GM19099 (cell line): Measurements from ENCODE around the gene TMEM134.

Experiments used
- POLR2A ChIP-seq: IDR thresholded peaks from 3 replicates; pipeline ENCODE4 v1.6.1; 2011; ENCODE audit warnings: low read depth; ENCODE audit not compliant: insufficient read length; ENCODE audit errors: extremely low read depth

TMEM134 gene

DNA sequence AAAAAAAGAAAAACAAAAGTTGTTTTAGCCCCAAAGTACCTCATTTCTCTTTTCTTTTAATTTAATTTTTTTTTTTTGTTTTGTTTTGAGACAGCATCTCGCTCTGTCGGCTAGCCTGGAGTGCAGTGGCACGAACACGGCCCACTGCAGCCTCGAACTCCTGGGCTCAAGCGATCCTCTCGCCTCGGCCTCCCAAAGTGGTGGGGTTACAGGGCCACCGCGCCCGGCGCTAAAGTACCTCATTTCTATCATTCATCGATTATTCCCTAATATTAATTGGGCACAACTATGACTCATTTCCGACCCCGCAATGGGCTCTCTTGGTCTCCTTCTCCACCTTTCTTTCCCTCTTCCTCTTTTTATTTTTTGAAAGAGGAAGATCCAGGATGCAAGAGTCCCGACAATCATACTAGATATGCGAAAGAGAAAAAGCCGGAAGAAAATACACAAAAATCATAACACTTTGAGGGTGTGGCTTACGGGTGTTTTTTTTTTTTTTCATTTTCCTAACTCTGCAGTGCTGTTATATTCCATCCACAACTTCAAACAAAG, 13.3 kb upstream of the TMEM134 start:
- TF ChIP-seq POLR2A = no peak

GRCh38 chr11:67472882-67473281, 3.8 kb upstream of the TMEM134 start:
- no peak for TF ChIP-seq POLR2A

DNA sequence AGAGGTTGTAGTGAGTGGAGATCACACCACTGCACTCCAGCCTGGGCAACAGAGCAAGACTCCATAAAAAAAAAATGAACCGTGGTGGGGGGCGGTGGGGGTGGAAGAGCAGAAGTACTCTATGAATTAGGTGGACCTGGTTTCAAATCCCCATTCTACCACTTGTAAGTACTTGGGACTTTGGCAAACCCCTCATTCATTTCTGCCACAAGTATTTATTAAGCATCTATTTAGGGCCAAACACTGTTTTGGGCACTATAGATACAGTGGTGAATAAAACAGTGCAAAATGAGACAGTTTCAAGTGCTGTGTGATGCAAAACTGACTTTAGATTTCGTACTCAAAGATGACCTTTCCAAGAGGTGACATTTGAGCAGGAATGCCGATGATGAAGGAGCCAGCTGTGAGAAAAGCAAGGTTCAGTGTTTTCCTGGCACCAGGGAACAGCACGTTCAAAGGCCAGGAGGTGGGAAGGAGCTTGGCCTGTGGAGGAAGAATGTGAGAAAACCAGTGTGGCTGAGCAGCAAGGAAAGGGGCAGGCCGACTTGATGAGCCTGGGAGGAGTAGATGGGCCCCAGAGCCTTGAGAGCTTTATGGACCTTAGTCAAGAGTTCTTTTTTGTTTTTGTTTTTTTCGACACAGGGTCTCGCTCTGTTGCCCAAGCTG, 1.4 kb upstream of the TMEM134 start:
- no peak for TF ChIP-seq POLR2A

DNA sequence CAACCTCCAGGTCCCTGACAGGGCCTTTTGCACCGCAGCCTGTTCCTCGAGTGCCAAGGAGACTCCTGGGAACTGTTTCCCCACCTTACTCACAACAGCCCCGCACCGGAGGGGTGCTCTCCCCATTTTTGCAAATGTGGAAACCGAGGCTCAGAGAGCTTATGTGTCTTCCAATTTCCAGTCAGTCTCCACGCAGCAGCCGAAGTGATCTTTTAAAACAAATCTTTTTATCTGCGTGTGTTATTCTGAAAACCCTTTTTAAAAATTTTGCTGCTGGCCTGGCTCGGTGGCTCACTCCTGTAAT, 409 bp upstream of the TMEM134 start:
- TF ChIP-seq POLR2A = no peak

- TF ChIP-seq POLR2A = no peak
Measured at GRCh38 chr11:67468456-67468758, 644 bp downstream of the TMEM134 start.

DNA sequence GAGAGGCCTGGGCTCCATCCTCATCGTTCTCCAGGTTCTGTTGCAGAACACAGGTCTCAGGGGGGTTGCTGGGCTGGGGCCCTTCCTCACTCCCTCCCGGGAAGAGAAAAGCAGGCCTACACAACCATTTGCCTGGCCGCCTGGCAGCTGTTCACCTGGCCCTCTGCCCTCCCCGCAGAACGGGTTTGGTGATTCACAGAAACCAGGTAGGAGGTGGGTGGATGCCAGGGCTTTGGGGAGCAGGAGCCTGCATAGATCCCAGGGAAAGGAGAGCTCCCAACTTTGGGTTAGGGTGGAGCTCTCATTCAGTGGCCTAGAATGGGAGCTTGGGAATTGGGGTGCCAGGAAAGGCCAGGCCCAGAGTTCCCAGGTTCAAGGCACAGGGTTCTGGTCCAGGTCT, 995 bp downstream of the TMEM134 start:
- no peak for TF ChIP-seq POLR2A

DNA sequence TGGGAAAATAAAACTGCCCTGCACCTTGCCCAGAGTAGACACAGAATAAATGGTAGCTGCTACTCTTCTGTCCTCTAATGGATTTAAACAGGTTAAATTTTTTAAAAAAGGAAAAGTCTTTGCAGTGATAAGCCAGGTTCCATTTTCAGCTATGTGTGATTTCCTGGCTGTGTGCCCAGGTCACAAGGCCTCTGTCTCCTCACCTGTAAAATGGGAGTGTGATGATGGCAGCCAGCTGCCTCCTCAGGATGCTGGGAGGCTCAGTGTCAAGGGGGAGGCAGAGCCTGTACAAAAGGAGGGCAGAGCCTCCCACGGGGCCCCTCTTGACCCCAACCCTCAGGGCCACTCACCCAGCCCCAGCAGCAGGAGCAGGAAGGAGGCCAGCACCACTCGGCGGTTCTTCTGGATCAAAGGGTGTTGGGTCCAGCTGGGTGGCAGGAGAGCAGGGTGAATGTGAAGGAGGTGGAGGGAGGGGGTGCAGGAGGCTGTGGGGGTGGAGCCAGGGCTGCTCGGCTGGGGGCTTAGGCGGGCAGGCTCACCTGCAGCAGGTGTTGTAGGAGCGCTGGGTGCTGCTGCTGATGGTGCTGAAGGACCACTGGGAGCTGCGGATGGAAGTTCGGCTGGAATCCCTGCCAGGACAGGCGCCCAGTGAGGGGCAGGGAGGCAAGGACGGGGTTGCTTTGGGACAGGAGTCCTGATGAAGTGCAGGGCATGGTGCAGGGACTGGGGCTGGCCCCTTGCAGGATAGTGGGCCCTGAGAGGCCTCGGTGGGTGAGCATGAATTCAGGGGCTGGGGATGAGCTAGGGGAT, 1.9 kb downstream of the TMEM134 start:
- TF ChIP-seq POLR2A = no peak

DNA sequence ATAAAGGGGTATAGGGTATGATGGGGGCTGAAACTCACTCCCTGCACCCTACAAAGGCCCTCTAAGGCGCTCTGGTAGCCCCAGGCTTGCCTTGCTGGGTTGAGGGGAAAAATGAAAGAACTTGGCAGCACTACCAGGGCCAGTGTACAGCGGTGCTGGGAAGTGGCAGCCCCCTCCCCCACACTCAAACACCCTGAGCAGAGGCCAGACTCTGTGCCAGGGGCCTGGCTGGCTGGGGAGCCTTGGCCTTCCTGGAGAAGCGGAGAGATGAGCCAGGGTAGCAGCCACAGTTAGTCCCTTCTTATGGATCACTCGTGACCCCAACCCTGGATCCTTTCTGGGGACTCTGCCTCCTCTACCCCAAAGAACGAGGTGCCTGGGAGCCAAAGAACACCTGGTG, 2.7 kb downstream of the TMEM134 start:
- no peak for TF ChIP-seq POLR2A

DNA sequence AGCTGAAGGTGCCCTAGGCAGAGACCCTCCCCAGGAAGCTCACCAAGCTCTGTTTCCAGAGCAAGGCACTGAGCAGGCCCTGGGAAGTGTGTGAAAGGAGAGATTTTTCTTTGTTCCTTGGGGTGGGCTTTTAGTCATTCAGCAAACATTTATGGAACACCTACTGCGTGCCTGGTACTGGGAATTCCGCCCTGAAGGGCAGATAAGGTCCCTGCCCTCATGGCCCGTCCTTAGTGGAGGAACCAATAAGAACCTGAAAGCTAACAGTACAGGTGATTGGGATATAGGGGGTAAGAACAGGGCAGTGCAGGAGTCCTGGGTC, 3.9 kb downstream of the TMEM134 start:
- TF ChIP-seq POLR2A = no peak

DNA sequence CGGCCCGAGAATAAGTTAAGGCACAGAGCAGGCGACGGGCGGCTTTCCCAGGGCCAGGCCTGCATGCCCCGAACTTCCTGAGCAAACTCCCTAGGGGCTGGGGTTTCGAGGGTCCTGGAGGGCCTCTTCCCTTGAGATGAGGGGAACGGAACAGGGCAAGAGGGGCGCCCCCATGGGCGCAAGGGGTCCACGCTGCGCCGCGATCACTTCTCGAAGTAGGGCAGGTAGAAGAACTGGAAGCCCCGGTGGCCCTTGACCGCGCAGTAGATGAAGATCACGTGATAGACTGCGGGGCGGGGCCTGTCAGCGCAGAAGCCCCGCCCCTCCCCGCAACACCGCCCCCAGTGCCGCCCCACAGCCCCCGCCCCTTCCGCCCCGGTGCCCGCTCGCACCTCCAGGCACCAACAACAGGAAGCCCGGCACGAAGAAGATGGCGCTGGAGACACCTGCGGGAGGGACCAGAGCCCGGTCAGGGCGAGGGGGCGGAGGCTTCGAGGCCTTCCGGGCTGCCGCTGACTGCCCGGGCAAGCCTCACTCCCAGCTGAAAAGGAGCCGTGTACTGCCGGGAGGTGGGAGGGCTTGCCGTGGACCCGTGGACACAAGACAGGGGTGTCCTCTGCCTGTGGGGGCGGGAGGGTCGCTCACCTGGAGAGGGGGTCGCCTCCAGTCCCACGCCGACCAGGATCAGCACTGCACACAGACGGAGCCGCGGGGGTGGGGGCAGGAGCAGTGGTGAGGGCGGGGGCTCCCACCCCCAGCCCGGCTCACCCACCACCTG, 4.5 kb downstream of the TMEM134 start:
- peak; percentile 83 for TF ChIP-seq POLR2A

DNA sequence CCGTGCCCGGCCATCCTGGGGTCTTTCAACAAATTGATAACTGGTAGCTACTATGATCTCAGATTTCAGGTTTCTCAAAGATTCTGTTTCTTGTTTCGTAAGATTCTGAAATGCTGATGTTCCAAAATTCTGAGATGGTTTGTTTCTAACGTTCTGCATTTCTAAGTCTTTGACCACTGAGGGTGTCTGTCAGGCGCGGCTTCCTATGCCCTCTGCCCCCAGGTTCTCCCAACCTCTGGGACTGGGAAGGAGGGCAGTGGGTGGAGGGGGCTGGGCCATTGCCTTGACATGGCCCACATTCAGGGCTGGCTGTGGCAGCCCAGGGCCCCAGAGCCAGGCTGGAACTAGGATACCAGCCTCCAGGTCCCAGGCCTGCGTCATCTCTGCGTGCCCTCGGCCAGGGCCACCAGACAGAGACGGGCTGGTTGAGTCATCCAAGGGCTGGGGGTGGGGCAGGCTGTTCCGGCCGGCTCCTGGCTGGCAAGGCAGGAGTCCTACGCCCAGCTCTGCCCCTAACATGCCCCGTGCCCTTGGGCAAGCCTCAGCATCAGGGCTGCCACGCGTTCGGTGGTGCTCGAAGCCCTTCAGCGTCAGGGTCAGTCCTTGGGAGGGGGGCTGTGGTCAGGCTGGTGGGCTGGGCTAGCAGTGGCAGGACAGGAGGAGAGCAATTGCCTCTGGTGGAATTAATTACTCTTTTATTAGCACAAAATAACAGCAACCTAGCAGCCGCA, 5.2 kb downstream of the TMEM134 start:
- no peak for TF ChIP-seq POLR2A

DNA sequence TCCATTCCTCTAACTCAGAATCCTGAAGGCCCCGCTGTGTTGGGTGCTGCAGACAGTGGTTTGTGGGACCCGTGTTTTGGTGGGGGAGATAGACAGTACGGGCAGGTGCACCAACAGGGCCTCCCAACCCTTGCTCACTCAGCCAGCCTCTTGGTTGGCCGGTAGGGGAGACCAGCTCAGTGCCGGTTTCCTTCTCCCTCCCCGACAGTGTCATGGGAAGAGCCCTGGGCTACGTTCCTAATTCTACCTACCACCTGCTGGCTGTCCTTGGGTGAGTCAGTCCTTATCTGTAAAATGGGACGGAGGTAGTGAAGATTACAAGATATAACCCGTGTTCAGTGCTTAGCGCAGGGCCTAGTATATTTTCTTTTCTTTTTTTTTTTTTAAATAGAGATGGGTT, 5.9 kb downstream of the TMEM134 start:
- no peak for TF ChIP-seq POLR2A

DNA sequence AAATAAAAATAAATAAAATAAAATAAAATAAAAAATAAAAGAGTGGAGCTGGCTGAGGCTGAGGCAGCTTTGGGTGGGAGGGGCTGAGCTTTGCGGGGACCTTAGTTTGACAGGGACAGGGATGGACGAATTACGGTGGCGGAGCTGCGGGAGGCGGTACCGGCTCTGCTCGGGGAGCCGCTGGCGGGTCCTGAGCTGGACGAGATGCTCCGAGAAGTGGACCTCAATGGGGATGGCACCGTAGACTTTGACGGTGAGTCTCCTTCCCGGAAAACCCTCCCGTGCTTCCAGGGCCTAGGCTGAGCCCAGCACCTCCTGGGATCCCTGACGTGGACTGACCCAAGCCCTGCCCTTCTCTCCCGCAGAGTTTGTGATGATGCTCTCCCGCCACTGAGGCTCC, 10.8 kb downstream of the TMEM134 start:
- no peak for TF ChIP-seq POLR2A

GRCh38 chr11:67457453-67457852, 11.6 kb downstream of the TMEM134 start:
- TF ChIP-seq POLR2A = no peak

- TF ChIP-seq POLR2A = no peak
Measured at GRCh38 chr11:67456068-67456705, 12.9 kb downstream of the TMEM134 start.
